Thoracic aorta (tissue), 2 donors: ENCODE measurements around the gene KCNN3. TPM values are rescaled to one million over a fixed set of nuclear protein-coding genes. Genes with fewer than 3 reads are reported as not detected.

Experiments
- ATAC-seq: fragments of 150-250 bp; one replicate; pipeline ENCODE4 v1.8.0; 2017; ENCODE audit warnings: low read depth; ENCODE audit not compliant: insufficient number of reproducible peaks, low FRiP score
- DNase-seq: peaks from one replicate; pipeline ENCODE4 v3.0.0-alpha.2; 2020; ENCODE audit warnings: low spot score
- H3K27ac ChIP-seq, 2 donors: fragments of 200-600 bp; sonication (generic); 1 replicate in 1 of 2; 2 replicates in 1 of 2; pipeline ENCODE4 v1.5.1; 2016; ENCODE audit warnings: mild to moderate bottlenecking in 2 of 2, moderate library complexity in 2 of 2
- H3K27me3 ChIP-seq: fragments of 200-600 bp; sonication (generic); replicated peaks from 2 replicates; pipeline ENCODE4 v1.6.0; 2016; ENCODE audit warnings: mild to moderate bottlenecking; ENCODE audit not compliant: insufficient read depth
- H3K36me3 ChIP-seq: fragments of 200-600 bp; sonication (generic); one replicate; pipeline ENCODE4 v1.5.1; 2016
- H3K4me1 ChIP-seq, 2 donors: fragments of 200-600 bp; sonication (generic); 1 replicate in 1 of 2; 2 replicates in 1 of 2; pipeline versions ENCODE4 v1.5.1 to v1.6.0; 2016; ENCODE audit warnings: low read depth in 2 of 2, mild to moderate bottlenecking in 1 of 2; ENCODE audit not compliant: control insufficient read depth in 1 of 2
- H3K4me3 ChIP-seq: fragments of 200-600 bp; sonication (generic); 2 replicates; pipeline ENCODE4 v1.5.1; 2016; ENCODE audit warnings: mild to moderate bottlenecking
- H3K9me3 ChIP-seq: fragments of 200-600 bp; sonication (generic); 2 replicates; pipeline ENCODE4 v1.5.1; 2016
- CTCF ChIP-seq: fragments of 200-600 bp; sonication (generic); IDR thresholded peaks from one replicate; pipeline ENCODE4 v1.5.1; 2019; ENCODE audit warnings: antibody characterized with exemption
- total RNA-seq, 2 donors: library from RNA; depleted of rRNA; stranded (reverse); fragments of >200 nt; gene quantifications; one replicate each; pipeline versions ENCODE4 v1.1.0 to v1.2.3, GENCODE V29; 2016

KCNN3 gene
- total RNA-seq, 2 donors from 2014 or later: 0.95 to 1.8 TPM

DNA sequence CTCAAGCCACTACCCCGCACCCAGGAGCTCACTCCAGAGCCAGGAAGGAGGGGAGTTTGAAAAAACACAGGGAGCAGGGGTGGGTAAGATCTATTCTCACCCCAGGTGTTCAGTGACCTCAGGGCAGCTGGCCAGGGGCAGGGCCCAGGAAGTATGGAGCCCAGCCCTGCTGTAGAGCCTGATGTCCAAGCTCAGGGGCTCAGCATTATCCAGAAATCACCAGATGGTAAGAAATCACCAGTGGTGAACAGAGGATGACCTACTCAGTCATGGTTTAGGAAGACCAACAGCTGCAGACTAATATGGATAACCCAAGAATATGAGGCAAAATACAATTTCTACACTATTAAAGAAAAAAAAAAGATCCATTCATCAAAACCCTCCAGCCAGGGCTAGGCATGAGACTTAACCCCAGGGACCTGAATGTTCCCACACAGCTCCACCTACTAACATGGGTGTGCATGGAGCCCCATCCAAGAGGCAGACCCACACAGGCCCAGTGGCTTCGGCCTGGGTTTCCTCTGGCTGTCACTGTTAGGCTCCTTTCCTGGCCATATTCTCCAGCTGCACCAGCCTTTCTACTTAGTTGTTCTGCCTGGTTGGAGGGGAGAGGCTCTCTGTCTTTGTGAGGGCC, 67.6 kb downstream of the KCNN3 start:
- H3K9me3 ChIP-seq: no peaks in the 10 kb centered on the region
- H3K4me1 ChIP-seq: no peaks in the 10 kb centered on the region
- no peak for TF ChIP-seq CTCF
- no peak overlapping the region for H3K27ac ChIP-seq
- DNase-seq (no peak), ATAC-seq (no peak)
- no peak overlapping the region for H3K4me3 ChIP-seq
- no peaks in the 10 kb centered on the region for H3K27me3 ChIP-seq
- no peaks in the 10 kb centered on the region for H3K36me3 ChIP-seq

DNA sequence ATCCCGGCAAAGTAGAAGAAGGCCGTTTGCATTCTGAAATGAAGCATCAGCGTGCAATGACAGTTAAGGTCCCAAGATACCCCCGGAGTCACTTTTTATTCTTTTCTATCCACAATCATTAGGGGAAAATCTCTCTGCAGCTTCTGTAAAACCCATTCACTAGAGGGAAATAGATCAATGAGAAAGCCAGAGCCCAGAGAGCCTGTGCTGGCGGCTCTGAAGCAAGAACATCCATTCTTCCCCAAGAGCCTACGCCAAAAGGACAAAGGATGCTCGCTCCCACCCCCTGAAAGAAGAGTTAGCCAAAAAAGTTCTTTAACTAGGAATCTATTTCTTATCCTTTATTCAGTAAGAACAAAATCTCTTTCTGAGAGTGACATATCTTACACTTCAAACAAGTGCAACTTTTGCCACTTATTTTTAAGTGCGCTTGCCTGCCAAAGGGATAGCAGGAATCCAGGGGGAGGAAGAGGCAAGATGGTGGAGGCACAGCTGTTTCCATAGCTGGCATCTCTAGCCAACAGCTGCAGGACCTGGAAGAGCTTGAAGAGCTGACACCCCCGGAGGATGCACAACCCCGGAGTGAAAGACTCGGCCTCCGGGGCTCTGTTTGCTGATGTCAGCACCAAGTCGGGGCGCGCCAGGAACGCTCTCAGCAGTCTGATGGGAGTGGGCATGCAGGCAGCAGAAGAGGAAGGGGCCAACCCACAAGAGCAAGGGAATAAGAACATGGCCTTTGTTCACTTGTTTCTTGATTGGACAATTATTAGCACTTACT, 68.7 kb downstream of the KCNN3 start:
- no peaks in the 10 kb centered on the region for H3K9me3 ChIP-seq
- no peaks in the 10 kb centered on the region for H3K4me1 ChIP-seq
- DNase-seq (no peak), ATAC-seq (no peak)
- TF ChIP-seq CTCF: no peak
- H3K36me3 ChIP-seq: no peaks in the 10 kb centered on the region
- no peak overlapping the region for H3K27ac ChIP-seq
- no peak overlapping the region for H3K4me3 ChIP-seq
- no peaks in the 10 kb centered on the region for H3K27me3 ChIP-seq

DNA sequence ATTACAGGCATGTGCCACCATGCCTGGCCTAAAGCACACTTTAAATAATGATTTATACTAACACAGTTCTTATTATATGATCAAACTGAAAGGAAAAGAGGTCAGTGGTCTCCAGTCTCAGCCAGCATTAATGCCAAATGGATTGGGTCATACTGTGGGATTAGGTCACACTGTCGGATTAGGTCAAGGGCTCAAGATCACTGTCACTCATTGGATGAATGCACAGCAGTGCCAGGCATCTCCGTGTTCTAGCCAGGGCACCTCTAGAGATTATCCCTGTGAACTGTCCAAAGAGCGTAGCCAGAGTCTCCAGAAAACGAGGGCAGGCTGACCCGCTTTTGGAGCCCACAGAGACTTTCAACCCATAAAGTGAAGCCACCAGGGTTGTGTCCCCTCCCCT, 70.9 kb downstream of the KCNN3 start:
- no peak overlapping the region for H3K4me3 ChIP-seq
- H3K9me3 ChIP-seq: no peaks in the 10 kb centered on the region
- no peak for TF ChIP-seq CTCF
- DNase-seq: no peak
- H3K36me3 ChIP-seq: no peaks in the 10 kb centered on the region
- H3K27me3 ChIP-seq: no peaks in the 10 kb centered on the region
- no peak overlapping the region for H3K27ac ChIP-seq
- no peak for ATAC-seq
- H3K4me1 ChIP-seq: no peaks in the 10 kb centered on the region

- no peak for ATAC-seq
- no peaks in the 10 kb centered on the region for H3K4me1 ChIP-seq
- H3K27me3 ChIP-seq: no peaks in the 10 kb centered on the region
- H3K9me3 ChIP-seq: no peaks in the 10 kb centered on the region
- H3K36me3 ChIP-seq: no peaks in the 10 kb centered on the region
- H3K4me3 ChIP-seq: no peak overlapping the region
- TF ChIP-seq CTCF: no peak
- H3K27ac ChIP-seq: no peak overlapping the region
- DNase-seq: no peak
These were observed 71.4 kb downstream of the KCNN3 start for GRCh38 chr1:154798645-154799044.

DNA sequence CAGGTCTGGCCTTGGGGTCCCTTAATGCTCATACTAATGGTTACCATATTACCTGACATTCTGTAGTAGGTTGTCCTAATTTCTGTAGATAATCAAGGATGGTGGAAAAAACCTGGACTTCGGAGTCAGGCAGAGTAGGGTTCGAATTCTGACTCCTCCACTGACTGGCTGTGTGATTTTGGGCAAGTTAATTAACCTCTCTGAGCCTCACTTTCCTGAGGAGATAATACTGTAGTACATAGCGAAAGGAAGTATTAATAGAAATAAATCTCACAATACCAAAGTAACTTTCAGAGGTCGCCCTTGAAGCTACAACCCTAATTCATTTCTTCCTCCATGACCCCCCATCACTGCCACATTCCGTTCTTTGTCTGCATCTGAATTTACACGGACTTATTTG, 72.9 kb downstream of the KCNN3 start:
- no peak for ATAC-seq
- Histone ChIP-seq H3K27me3 (no peaks in the 10 kb centered on the region), H3K27ac (no peak overlapping the region), H3K36me3 (no peaks in the 10 kb centered on the region), H3K4me1 (no peaks in the 10 kb centered on the region), H3K9me3 (no peaks in the 10 kb centered on the region), H3K4me3 (no peak overlapping the region)
- TF ChIP-seq CTCF: no peak
- DNase-seq: no peak
